ENCODE results near the gene SCFD2. TPM values are rescaled to one million over a fixed set of nuclear protein-coding genes. Genes with fewer than 3 reads are reported as not detected.
"Not testable (repeated sequence)": the region's sequence is repeated elsewhere in the genome, so short reads cannot be mapped to it uniquely, and the experiment has no call there.

The SCFD2 gene
- total RNA-seq, 1 experiment from 2014 or later = 18.3 TPM

- DNase-seq (ENCODE audit: low read depth) = no peak
Observed at GRCh38 chr4:53103481-53103880, 262.4 kb downstream of the SCFD2 start.

GRCh38 chr4:53101191-53101581 lies 264.7 kb downstream of the SCFD2 start:
- peak; percentile 65 for DNase-seq (ENCODE audit: low read depth)

- DNase-seq (ENCODE audit: low read depth) = peak; percentile 56
Observed at GRCh38 chr4:53100501-53101190, 265.2 kb downstream of the SCFD2 start.

- peak; percentile 45 for DNase-seq (ENCODE audit: low read depth)
Observed at GRCh38 chr4:53098681-53099121, 267.2 kb downstream of the SCFD2 start.

GRCh38 chr4:53094040-53094439 lies 271.8 kb downstream of the SCFD2 start:
- DNase-seq (ENCODE audit: low read depth) = no peak

GRCh38 chr4:53089936-53090729 lies 275.7 kb downstream of the SCFD2 start:
- no peak for DNase-seq (ENCODE audit: low read depth)

GRCh38 chr4:53088152-53088551 lies 277.7 kb downstream of the SCFD2 start:
- no peak for DNase-seq (ENCODE audit: low read depth)

GRCh38 chr4:53076374-53076958 lies 289.4 kb downstream of the SCFD2 start:
- DNase-seq (ENCODE audit: low read depth) = no peak

- DNase-seq (ENCODE audit: low read depth) = no peak
Observed at GRCh38 chr4:53075162-53075785, 290.6 kb downstream of the SCFD2 start.

- DNase-seq (ENCODE audit: low read depth) = peak; percentile 85
Observed at GRCh38 chr4:53068755-53069330, 297.0 kb downstream of the SCFD2 start.

GRCh38 chr4:53067125-53067802 lies 298.6 kb downstream of the SCFD2 start:
- no peak for DNase-seq (ENCODE audit: low read depth)

- no peak for DNase-seq (ENCODE audit: low read depth)
Observed at GRCh38 chr4:53066155-53066554, 299.7 kb downstream of the SCFD2 start.

- no peak for DNase-seq (ENCODE audit: low read depth)
Observed at GRCh38 chr4:53064609-53065008, 301.3 kb downstream of the SCFD2 start.

GRCh38 chr4:53061091-53061850 lies 304.6 kb downstream of the SCFD2 start:
- DNase-seq (ENCODE audit: low read depth) = no peak

GRCh38 chr4:53060278-53060677 lies 305.6 kb downstream of the SCFD2 start:
- DNase-seq (ENCODE audit: low read depth) = no peak

GRCh38 chr4:53059871-53060270 lies 306.0 kb downstream of the SCFD2 start:
- DNase-seq (ENCODE audit: low read depth) = no peak

GRCh38 chr4:53059256-53059655 lies 306.6 kb downstream of the SCFD2 start:
- no peak for DNase-seq (ENCODE audit: low read depth)

- DNase-seq (ENCODE audit: low read depth) = no peak
Observed at GRCh38 chr4:53057679-53058078, 308.2 kb downstream of the SCFD2 start.

- not testable (repeated sequence) for DNase-seq (ENCODE audit: low read depth)
Observed at GRCh38 chr4:53057108-53057507, 308.8 kb downstream of the SCFD2 start.

- DNase-seq (ENCODE audit: low read depth) = no peak
Observed at GRCh38 chr4:53055716-53056403, 310.0 kb downstream of the SCFD2 start.
